NCI-H1105 (cell line): ENCODE results near the gene NCAN.
"Not testable (repeated sequence)": the region's sequence is repeated elsewhere in the genome, so short reads cannot be mapped to it uniquely, and the experiment has no call there.

Experiments
- DNase-seq: peaks from one replicate; lab custom pipeline; 2025; lab: John Stamatoyannopoulos, UW

Gene NCAN

GRCh38 chr19:19211499-19212420 lies at the start of gene NCAN:
Gene NCAN (plus strand): TSS chr19:19211958. CDS start chr19:19216954, 4,996 bp downstream.
- peak; percentile 1 for DNase-seq

- no peak for DNase-seq
Measured at GRCh38 chr19:19162495-19162894, 49.3 kb upstream of the NCAN start.

GRCh38 chr19:19165396-19165795 lies 46.4 kb upstream of the NCAN start:
- no peak for DNase-seq

- DNase-seq, result no peak
Measured at GRCh38 chr19:19167612-19168011, 44.1 kb upstream of the NCAN start.

GRCh38 chr19:19169236-19170052 lies 42.3 kb upstream of the NCAN start:
- DNase-seq, result no peak

- DNase-seq, result peak; percentile 80
Measured at GRCh38 chr19:19170053-19170872, 41.5 kb upstream of the NCAN start, which contains the start of gene MEF2B. Gene MEF2B (minus strand): TSS chr19:19170263. CDS start chr19:19150735, 19,528 bp downstream.

- DNase-seq, result no peak
Measured at GRCh38 chr19:19170873-19171672, 40.7 kb upstream of the NCAN start.

- no peak for DNase-seq
Measured at GRCh38 chr19:19171821-19172532, 39.8 kb upstream of the NCAN start.

- not testable (repeated sequence) for DNase-seq
Measured at GRCh38 chr19:19173243-19173642, 38.5 kb upstream of the NCAN start.

GRCh38 chr19:19176950-19177349 lies 34.8 kb upstream of the NCAN start:
- no peak for DNase-seq

GRCh38 chr19:19179548-19180441 lies 32.0 kb upstream of the NCAN start:
- DNase-seq, result no peak

- DNase-seq, result no peak
Measured at GRCh38 chr19:19181488-19181998, 30.2 kb upstream of the NCAN start.

GRCh38 chr19:19185853-19186740 lies 25.7 kb upstream of the NCAN start:
- DNase-seq, result no peak

GRCh38 chr19:19186742-19187141 lies 25.0 kb upstream of the NCAN start:
- no peak for DNase-seq

GRCh38 chr19:19191768-19192077 lies 20.0 kb upstream of the NCAN start:
- no peak for DNase-seq

- DNase-seq, result peak; percentile 100
Measured at GRCh38 chr19:19192078-19192882, 19.5 kb upstream of the NCAN start, which contains the start of the genes BORCS8 and RFXANK. Gene BORCS8 (minus strand): TSS chr19:19192152. CDS start chr19:19192117, 35 bp downstream. Gene RFXANK (plus strand): TSS chr19:19192258. CDS start chr19:19193947, 1,689 bp downstream.

- no peak for DNase-seq
Measured at GRCh38 chr19:19192910-19193423, 18.8 kb upstream of the NCAN start.
